ENCODE data around the gene MKI67.

The MKI67 gene

DNA sequence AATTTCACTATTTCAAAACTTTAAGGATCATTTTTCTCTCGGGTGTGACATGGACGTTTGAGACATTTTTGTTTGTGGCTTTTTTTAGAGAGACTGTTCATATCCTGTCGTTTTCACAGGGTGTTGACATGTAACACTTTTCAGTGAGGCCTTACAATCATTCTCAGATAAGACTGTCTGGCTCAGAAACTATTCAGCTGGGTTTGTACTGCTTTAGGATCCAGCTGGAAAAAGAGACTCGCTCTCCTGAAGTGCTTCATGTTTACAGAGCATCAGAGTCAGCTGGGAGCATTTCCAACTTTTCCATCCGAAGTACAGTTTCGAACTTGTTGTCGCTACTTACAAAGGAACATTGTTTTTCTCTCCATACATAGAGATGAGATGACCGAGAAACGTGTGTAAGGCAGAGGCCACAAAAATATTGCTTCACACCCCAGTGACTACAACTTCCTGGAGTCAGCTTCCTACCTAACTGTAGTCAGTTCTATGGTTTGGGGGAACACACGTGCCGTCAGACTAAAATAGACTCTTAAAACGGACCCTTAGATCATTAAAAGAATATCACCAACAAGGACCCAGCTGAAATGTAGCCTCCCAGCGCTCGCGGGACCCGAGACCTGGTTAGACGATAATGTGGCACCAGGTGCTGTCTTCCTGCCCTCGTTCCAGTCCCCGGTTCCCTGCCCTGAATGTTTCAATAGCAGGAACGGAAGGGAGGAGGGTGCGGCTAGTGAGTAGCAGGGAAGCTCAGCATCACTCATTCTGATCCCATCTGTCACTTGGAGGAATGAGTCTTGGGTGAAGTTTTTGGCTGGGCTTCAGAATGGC, 78.0 kb downstream of the MKI67 start:
- FAIRE-seq, result no peak

GRCh38 chr10:128047351-128047750, 78.9 kb downstream of the MKI67 start:
- FAIRE-seq, result no peak

DNA sequence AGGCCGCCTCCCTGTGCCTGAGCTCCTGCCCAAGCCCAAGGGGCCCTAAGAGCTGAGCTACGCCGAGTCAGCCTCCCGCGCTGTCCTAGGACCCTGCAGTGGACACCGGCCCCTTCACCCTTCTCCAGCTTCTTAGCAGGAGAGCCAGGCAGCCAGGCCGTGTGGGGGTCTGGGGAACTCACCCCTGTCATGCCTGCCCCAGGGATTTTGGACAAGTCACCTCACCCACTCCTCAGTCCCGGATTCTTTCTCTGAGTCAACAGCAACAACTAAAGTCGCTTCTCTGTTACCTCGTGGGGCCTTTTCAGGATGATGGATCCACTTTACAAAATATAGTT, 79.3 kb downstream of the MKI67 start:
- FAIRE-seq, result no peak
